Neural crest cell (in vitro differentiated cells): ENCODE results near the gene GSTT2B. TPM values are rescaled to one million over a fixed set of nuclear protein-coding genes. Genes with fewer than 3 reads are reported as not detected.
"Not testable (repeated sequence)": the region's sequence is repeated elsewhere in the genome, so short reads cannot be mapped to it uniquely, and the experiment has no call there.

Source experiments
- DNase-seq: peaks from one replicate; pipeline ENCODE4 v3.0.0; 2021; ENCODE audit warnings: low read depth, mixed read lengths, low spot score
- H3K27ac Mint-ChIP-seq: one replicate; pipeline ENCODE4 v1.8.0; 2021; ENCODE audit warnings: mild to moderate bottlenecking, mixed read lengths; ENCODE audit not compliant: unreplicated experiment
- H3K27me3 Mint-ChIP-seq: 2 replicates; pipeline ENCODE4 v1.8.0; 2021; ENCODE audit warnings: low read depth, mild to moderate bottlenecking, mixed read lengths
- H3K36me3 Mint-ChIP-seq: 2 replicates; pipeline ENCODE4 v1.8.0; 2021; ENCODE audit warnings: low read depth, mild to moderate bottlenecking, mixed read lengths
- H3K4me1 Mint-ChIP-seq: 2 replicates; pipeline ENCODE4 v1.8.0; 2021; ENCODE audit warnings: mixed read lengths
- H3K4me3 Mint-ChIP-seq: one replicate; pipeline ENCODE4 v1.8.0; 2021; ENCODE audit warnings: mild to moderate bottlenecking, mixed read lengths
- H3K9me3 Mint-ChIP-seq: 2 replicates; pipeline ENCODE4 v1.8.0; 2021; ENCODE audit warnings: mixed read lengths
- long read RNA-seq: library from polyadenylated mRNA; unstranded; transcript quantifications from one replicate; pipeline ENCODE4 v2.0.0, GENCODE V29; 2020
- total RNA-seq: library from RNA; stranded (reverse); gene quantifications from 2 replicates; pipeline ENCODE4 v1.2.1, GENCODE V29; 2021
- TF ChIP-seq, protein P1 (sequence below): fragments of 200-600 bp; sonication (generic); conservative IDR thresholded peaks from 2 replicates; pipeline ENCODE4 v1.5.0; 2021; ENCODE audit warnings: antibody characterized with exemption, mild to moderate bottlenecking

GSTT2B gene, protein sequence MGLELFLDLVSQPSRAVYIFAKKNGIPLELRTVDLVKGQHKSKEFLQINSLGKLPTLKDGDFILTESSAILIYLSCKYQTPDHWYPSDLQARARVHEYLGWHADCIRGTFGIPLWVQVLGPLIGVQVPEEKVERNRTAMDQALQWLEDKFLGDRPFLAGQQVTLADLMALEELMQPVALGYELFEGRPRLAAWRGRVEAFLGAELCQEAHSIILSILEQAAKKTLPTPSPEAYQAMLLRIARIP
- 1.8 and 2.1 TPM in 2 replicates for total RNA-seq
- long read RNA-seq, partial matches to known transcripts, result 1 of 3 reads
- long read RNA-seq, other reads (novel, unspliced or antisense), result 0 of 3 reads

DNA sequence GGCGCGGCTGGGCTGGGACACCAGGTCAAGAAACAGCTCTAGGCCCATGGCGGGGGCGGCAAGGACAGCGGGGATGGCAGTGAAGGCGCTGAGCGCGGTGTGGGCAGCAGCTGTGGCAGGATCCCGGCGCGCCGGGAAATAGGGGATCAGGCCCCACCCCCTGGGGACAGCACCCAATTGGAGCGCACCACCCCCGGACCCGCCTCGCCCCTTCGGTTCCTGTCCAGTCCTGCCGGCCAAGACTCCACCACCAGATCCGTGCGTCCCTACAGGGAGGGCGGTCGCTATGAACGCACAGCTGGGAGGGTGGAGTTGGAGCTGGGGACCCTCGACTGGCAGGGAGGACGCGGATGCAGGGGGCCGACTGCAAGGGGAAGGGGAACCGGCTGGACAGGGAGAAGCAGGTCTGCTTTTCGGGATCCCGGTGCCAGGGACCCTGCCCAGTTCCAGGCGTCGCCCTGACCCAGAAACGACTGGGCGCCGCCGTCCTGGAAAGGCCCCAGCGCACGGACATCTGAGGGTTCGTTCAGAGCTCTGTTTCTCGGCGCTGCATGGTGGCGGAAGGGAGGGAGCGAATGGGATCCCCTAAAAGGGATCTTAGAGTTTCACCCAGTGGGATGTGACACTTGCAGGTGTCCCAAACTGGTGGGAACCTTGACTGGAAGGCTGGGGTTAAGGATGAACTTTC is at the start of gene GSTT2B:
TSS of gene GSTT2B (minus strand) at position 112 of the 688 bp plus-strand sequence. CDS start at position 48, 64 bp downstream.
- not testable (repeated sequence) for H3K4me3 Mint-ChIP-seq, H3K27me3 Mint-ChIP-seq, H3K27ac Mint-ChIP-seq, H3K9me3 Mint-ChIP-seq, H3K4me1 Mint-ChIP-seq, DNase-seq, H3K36me3 Mint-ChIP-seq

DNA sequence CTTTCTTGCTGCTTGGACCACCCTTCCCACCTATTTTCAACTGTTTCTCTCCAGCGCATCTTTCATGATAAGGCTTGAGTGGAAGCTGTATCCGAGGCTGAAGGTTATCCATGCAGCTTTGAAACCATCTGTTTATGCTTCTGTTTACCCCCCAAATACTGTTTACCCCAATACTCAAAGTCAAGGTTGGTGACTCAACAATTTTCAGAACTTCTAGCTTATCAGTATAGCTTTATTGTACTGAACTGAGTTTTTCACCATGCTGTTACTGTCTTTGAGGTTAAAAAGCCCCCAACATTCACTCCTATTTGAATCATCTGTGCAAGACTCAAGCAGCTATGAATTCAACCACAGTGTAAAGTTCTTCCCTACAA is 49.0 kb upstream of the GSTT2B start:
- DNase-seq, result no peak
- Mint-ChIP-seq H3K27me3 (no peaks in the 10 kb centered on the region), H3K4me1 (peaks cover 43% of the 10 kb centered on the region), H3K9me3 (peaks cover 3% of the 10 kb centered on the region), H3K27ac (peak overlapping the region; percentile 6), H3K4me3 (peak overlapping the region; percentile 82), H3K36me3 (no peaks in the 10 kb centered on the region)
- TF ChIP-seq, protein P1, sequence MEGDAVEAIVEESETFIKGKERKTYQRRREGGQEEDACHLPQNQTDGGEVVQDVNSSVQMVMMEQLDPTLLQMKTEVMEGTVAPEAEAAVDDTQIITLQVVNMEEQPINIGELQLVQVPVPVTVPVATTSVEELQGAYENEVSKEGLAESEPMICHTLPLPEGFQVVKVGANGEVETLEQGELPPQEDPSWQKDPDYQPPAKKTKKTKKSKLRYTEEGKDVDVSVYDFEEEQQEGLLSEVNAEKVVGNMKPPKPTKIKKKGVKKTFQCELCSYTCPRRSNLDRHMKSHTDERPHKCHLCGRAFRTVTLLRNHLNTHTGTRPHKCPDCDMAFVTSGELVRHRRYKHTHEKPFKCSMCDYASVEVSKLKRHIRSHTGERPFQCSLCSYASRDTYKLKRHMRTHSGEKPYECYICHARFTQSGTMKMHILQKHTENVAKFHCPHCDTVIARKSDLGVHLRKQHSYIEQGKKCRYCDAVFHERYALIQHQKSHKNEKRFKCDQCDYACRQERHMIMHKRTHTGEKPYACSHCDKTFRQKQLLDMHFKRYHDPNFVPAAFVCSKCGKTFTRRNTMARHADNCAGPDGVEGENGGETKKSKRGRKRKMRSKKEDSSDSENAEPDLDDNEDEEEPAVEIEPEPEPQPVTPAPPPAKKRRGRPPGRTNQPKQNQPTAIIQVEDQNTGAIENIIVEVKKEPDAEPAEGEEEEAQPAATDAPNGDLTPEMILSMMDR, result no peak

DNA sequence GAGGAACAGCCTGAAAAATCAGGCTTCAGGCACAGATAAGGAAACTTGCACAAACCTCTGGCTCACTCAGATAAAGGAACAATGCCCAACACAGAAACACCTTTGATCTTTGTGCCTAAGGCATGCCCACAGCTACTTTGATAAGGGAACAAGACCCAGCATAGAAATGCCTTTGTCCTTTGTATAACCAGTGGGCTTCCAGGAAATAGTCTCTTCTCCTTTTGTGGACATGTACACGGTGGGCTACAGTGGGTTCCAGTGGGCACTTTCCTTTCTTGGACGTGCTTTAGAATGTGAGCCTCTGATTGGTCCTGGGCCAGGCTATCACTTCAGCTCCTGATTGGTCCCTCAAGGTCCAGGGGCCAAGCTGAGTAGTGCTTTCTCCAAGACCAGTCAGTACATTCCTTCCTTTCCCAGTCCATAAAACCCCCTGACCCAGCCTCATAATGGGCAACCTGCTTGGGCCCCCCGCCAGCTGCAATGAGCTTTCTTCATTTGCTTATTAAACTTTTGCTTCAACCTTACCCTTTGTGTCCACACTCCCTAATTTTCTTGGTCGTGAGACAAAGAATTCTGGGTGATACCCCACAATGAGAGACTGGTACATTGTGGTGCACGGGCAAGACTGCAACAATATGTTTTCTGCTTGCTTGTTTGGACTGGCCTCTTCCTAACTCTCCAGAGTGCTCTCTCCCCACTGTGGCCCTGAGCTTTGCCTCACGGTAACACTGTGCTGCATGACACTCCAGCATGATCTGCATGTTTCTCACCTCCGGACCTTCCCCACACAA is 48.4 kb upstream of the GSTT2B start:
- H3K27ac Mint-ChIP-seq, result peak overlapping the region; percentile 6
- H3K9me3 Mint-ChIP-seq, result peaks cover 3% of the 10 kb centered on the region
- H3K36me3 Mint-ChIP-seq, result no peaks in the 10 kb centered on the region
- H3K4me1 Mint-ChIP-seq, result peaks cover 40% of the 10 kb centered on the region
- TF ChIP-seq, protein P1, result no peak
- DNase-seq, result no peak
- no peaks in the 10 kb centered on the region for H3K27me3 Mint-ChIP-seq
- no peak overlapping the region for H3K4me3 Mint-ChIP-seq

DNA sequence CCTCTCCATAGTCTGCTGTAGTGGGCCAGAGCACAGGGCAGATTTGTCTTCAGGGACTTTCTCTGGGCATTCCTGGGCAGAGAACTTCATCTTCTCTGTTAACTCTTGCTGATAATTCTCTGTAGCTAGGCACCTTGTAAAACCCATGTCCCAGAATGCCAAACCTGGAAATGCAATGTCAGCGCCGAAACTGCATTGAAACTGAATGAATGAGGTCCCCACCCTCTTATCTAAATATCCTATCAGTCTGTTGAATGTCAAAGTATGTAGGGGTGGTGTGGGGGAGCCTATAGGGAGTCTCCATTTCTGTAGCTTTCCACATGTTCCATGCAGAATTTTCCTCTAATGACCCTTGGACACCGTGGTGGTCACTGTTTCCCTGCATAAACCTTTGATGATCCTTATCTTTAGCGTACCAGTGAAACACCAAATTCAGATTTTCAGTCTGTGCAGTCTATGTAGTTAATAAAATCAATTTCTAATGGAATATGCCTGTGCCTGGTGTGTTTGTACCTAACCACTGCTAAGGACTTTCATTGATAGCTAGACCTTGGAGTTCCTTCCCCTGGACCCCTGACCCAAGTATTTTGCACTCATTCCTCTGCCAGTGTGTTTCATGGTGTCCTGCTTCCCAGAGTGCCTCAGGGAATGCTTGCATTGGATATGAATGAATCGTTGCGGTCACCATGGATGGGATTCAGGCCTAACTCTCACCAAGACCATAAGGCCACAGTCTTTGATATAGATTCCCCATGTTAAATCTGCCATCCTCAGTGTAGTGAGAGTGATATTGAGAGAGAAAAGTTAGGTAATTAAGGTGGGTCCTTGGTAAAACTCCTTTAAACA is 47.6 kb upstream of the GSTT2B start:
- no peak for DNase-seq
- Mint-ChIP-seq H3K27ac (no peak overlapping the region), H3K4me1 (peaks cover 37% of the 10 kb centered on the region), H3K36me3 (no peaks in the 10 kb centered on the region), H3K9me3 (peaks cover 3% of the 10 kb centered on the region), H3K27me3 (no peaks in the 10 kb centered on the region), H3K4me3 (peak overlapping the region; percentile 5)
- TF ChIP-seq, protein P1, result no peak

DNA sequence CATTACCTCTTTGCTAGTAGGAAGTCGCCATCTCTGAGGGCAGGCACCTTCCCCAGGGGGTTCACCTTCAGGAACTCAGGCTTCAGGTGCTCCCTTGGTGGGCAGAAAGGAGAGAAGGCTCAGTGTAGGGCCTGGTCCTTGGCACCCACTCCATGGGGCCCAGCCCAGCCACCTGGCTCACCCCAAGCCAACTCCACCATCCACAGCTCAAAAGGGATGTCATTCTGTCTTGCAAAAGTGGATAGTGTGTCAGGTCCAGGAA is 47.0 kb upstream of the GSTT2B start:
- H3K4me1 Mint-ChIP-seq, result peaks cover 36% of the 10 kb centered on the region
- peaks cover 3% of the 10 kb centered on the region for H3K9me3 Mint-ChIP-seq

More for the DNA sequence above, 47.0 kb upstream of the GSTT2B start:
- Mint-ChIP-seq H3K27me3 (no peaks in the 10 kb centered on the region), H3K27ac (no peak overlapping the region), H3K36me3 (no peaks in the 10 kb centered on the region), H3K4me3 (no peak overlapping the region)
- DNase-seq, result no peak
- TF ChIP-seq, protein P1, result no peak
